AG09319 (cell line): ENCODE data around the gene ZC2HC1B.
"Not testable (repeated sequence)": the region's sequence is repeated elsewhere in the genome, so short reads cannot be mapped to it uniquely, and the experiment has no call there.

Source experiments
- DNase-seq: peaks from one replicate; pipeline ENCODE4 v3.0.0-alpha.2; 2010; ENCODE audit warnings: low read depth; ENCODE audit errors: extremely low read depth
- TF ChIP-seq, protein P1 (sequence below): IDR thresholded peaks from 2 replicates; pipeline ENCODE4 v1.5.1; 2011; ENCODE audit warnings: low read depth, mild to moderate bottlenecking, inconsistent platforms, low read length, moderate library complexity

The ZC2HC1B gene

DNA sequence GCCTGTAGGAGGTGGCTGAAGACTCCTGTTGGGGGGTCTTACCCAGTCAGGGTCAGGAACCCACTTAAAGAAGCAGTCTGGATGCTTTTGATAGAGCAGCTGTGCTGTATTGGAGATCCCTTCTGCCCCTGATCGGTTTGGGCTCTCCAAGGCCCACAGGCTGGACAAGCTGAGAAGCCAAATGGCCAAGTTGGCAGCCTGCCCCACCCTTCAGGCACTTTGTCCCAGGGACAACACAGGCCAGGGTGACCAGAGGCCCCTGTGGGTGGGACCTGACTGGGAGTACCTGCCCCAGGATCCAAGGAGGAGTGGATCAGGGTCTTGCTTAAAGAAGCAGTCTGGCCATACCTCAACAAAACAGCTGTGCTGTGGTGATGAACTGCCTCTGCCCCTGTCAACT, 48.4 kb downstream of the ZC2HC1B start:
- TF ChIP-seq, protein P1, sequence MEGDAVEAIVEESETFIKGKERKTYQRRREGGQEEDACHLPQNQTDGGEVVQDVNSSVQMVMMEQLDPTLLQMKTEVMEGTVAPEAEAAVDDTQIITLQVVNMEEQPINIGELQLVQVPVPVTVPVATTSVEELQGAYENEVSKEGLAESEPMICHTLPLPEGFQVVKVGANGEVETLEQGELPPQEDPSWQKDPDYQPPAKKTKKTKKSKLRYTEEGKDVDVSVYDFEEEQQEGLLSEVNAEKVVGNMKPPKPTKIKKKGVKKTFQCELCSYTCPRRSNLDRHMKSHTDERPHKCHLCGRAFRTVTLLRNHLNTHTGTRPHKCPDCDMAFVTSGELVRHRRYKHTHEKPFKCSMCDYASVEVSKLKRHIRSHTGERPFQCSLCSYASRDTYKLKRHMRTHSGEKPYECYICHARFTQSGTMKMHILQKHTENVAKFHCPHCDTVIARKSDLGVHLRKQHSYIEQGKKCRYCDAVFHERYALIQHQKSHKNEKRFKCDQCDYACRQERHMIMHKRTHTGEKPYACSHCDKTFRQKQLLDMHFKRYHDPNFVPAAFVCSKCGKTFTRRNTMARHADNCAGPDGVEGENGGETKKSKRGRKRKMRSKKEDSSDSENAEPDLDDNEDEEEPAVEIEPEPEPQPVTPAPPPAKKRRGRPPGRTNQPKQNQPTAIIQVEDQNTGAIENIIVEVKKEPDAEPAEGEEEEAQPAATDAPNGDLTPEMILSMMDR = no peak
- DNase-seq = no peak

DNA sequence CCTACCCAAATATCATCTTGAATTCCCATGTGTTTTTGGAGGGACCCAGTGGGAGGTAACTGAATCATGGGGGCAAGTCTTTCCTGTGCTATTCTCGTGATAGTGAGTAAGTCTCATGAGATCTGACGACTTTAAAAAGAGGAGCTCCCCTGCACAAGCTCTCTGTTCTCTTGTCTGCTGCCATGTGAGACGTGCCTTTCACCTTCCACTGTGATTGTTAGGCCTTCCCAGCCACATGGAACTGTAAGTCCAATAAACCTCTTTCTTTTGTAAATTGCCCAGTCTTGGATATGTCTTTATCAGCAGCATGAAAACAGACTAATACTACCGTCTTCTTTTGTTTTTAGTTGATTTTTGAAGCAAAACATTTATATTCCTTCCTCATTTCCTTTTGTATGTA, 52.8 kb downstream of the ZC2HC1B start:
- DNase-seq = not testable (repeated sequence)

DNA sequence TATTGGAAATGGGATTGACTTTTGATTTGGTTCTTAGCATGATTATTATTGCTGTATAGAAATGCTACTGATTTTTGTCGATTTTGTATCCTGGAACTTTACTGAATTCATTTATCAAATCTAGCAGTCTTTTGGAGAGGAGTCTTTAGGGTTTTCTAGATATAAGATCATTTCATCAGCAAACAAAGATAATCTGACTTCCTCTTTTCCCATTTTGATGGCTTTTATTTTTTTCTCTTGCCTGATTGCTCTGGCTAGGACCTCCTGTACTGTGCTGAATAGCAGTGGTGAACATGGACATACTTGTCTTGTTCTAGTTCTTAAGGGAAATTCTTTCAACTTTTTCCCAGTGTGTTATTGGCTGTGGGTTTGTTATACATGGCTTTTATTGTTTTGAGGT, 64.6 kb downstream of the ZC2HC1B start:
- TF ChIP-seq, protein P1 = no peak

DNA sequence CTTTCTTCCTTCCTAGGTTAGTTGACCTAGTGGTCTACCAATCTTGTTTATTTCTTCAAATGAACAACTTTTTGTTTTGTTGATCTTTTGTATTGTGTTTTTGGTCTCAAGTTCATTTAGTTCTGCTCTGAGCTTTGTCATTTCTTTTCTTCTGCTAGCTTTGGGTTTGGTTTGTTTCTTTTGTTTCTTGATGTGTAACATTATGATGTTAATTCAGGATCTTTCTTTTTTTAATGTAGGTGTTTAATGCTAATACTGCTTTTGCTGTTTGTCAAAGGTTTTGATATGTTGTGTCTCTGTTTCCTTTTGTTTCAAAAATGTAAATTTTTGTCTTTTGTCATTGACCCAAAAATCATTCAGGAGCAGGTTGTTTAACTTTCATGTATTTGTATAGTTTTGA, 65.7 kb downstream of the ZC2HC1B start:
- TF ChIP-seq, protein P1 = no peak

More for the DNA sequence above, 64.6 kb downstream of the ZC2HC1B start:
- DNase-seq = no peak

DNA sequence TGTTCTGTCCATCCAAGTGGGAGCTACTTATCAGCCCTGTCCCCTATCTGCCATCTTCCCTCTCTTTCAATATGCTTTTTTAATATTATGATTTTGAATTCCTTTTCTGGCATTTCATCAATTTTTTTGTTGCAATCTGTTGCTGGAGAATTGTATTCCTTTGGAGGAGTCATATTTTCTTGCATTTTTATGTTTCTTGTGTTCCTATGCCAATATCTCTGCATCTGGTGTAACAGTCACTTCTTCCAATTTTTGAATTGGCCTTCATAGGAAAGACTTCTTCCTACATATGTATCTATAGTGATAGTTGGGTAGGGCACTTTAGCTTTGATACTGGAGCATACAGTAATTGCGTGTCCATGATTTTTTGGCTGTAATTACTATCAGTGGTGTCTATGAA, 70.1 kb downstream of the ZC2HC1B start:
- TF ChIP-seq, protein P1 = no peak
- no peak for DNase-seq

More for the DNA sequence above, 65.7 kb downstream of the ZC2HC1B start:
- no peak for DNase-seq

DNA sequence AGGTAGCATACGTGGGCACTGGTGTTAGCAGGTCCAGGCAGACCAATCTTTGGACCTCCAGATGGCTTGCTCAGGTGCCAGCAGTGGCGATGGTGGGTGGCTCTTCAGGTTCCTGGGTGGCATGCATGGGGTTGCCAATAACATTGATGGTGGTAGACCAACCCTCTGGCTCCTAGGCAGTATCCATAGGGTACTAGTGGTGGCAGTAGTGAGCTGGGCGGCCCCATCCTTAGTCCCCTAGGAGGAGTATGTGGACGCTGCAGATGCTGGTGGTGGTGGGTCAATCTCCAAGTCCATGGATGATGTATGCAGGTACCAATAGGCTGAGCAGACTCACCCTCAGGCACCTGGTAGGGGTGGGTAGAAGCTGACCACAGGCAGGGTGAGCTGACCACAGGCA, 70.6 kb downstream of the ZC2HC1B start:
- DNase-seq = no peak
- TF ChIP-seq, protein P1 = no peak

DNA sequence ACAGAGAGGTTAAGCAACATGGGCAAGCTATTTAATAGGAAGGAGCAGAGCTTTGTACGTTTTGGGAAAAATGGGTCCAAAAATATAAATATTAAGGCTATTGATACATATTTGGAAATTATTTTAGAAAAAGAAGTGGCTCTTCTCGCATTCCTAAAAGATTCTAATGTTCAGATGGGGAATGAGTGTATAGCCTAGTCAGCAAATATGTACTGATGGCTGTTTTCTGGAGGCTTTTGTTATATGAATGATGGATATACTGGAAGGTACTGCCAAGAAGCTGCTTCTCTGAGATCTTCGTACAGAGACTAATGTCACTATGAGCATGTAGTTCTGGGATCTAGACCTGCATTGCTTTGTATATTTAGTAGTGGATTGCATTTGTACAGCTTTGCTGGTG, 72.1 kb downstream of the ZC2HC1B start:
- no peak for DNase-seq
- TF ChIP-seq, protein P1 = no peak

DNA sequence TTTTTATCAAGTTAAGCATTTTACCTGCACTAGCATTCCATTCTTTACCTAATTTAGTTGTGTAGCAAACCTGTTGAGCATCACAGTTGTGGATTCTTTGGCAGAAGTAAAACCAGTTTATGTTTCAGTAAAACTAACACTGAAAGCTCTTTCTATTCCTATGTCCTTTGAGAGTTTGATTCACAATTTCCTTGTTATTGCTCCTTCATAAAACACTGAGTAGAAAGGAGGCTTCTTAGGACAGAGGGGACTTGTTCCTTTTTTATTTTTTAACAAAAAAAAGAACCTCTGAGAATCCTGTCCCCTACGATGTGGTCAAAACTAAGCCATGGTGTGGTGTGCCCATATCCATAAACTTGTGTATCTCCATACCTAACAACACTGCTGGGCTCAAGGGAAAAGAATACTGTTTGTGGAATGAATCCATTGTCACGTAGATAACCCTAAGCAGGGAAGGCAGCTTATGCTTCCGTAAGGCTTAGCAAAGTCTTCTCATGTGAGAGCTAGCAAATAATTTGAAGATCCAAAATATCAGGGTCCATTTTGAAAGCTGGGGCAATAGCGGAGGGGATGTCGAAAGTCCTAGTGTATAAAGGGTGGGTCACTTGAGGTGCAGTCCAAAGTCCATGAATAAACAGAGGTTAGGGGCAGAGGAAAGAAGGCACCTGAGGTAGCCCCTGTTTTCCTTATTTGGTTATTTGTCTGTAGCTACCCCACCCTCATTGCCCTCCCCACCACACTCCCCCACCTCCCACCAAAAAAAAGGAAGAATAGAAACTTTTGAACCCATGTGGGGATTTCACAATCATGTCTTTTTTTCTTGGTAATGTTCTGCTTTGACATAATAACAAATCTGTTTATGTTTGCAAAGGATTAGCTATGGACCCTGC, 72.7 kb downstream of the ZC2HC1B start:
- DNase-seq = no peak
- TF ChIP-seq, protein P1 = no peak
